Endothelial cell of umbilical vein (primary cell): ENCODE results near the gene IQSEC3. TPM values are rescaled to one million over a fixed set of nuclear protein-coding genes. Genes with fewer than 3 reads are reported as not detected.

ENCODE experiments used
- BruUV-seq: library from RNA; stranded (reverse); fragments of 400-500 nt; replicated peaks from 2 replicates; lab custom pipeline; 2021; lab: Mats Ljungman, UMichigan
- CTCF ChIA-PET: fragments of 300-600, 350-600 bp; sonication (Branson Sonifier 250); formaldehyde crosslinking; loops from one replicate; lab custom pipeline; 2021; ENCODE audit warnings: antibody characterized with exemption, inconsistent platforms; lab: Charles Lee
- POLR2A ChIA-PET: fragments of 300-600, 350-600 bp; sonication (Branson Sonifier 250); formaldehyde crosslinking; loops from one replicate; lab custom pipeline; 2021; ENCODE audit warnings: antibody characterized with exemption, inconsistent platforms; lab: Charles Lee
- DNase-seq: peaks from one replicate; pipeline ENCODE4 v3.0.0-alpha.2; 2011; ENCODE audit warnings: low read depth, low spot score
- FAIRE-seq: peaks from 2 replicates; lab custom pipeline; 2011; peaks lifted over from hg19 to GRCh38; lab: Jason Lieb, UNC
- H2AFZ ChIP-seq: 2 replicates; pipeline ENCODE4 v1.6.0; 2012; ENCODE audit warnings: low read depth, low read length, control low read depth, inconsistent platforms
- H3K27ac ChIP-seq: 2 replicates; pipeline ENCODE4 v1.5.1; 2011; ENCODE audit warnings: low read depth, mild to moderate bottlenecking, control low read depth, low read length, moderate library complexity; ENCODE audit not compliant: insufficient read depth
- H3K27me3 ChIP-seq, 2 experiments: 2 replicates each; pipeline versions ENCODE4 v1.6.0 to v1.6.1; 2011; ENCODE audit warnings: low read length in 2 of 2, mixed read lengths in 1 of 2; ENCODE audit not compliant: control insufficient read depth in 2 of 2, insufficient read depth in 2 of 2
- H3K36me3 ChIP-seq, 2 experiments: 2 replicates in 1 of 2; 3 replicates in 1 of 2; pipeline ENCODE4 v1.5.1; 2011; ENCODE audit warnings: low read length in 2 of 2, mild to moderate bottlenecking in 1 of 2, moderate library complexity in 1 of 2; ENCODE audit not compliant: control insufficient read depth in 2 of 2, insufficient read depth in 2 of 2; ENCODE audit errors: extremely low read depth in 1 of 2
- H3K4me1 ChIP-seq: 3 replicates; pipeline ENCODE4 v1.5.1; 2011; ENCODE audit warnings: mild to moderate bottlenecking, low read length; ENCODE audit not compliant: control insufficient read depth, insufficient read depth; ENCODE audit errors: extremely low read depth
- H3K4me2 ChIP-seq: 2 replicates; pipeline ENCODE4 v1.6.1; 2011; ENCODE audit warnings: low read length, control low read depth, mixed read lengths; ENCODE audit not compliant: insufficient read depth
- H3K4me3 ChIP-seq, 3 experiments: fragments of 200-600 bp in 1 of 3; sonication (generic), shearing (Covaris generic) in 1 of 3; replicated peaks in 1 of 3; 2 replicates each; pipeline ENCODE4 v1.5.1; 2011 to 2016; ENCODE audit warnings: control low read depth in 3 of 3, low read length in 3 of 3, mild to moderate bottlenecking in 2 of 3, inconsistent platforms in 1 of 3, low read depth in 1 of 3, moderate library complexity in 1 of 3; ENCODE audit not compliant: insufficient read depth in 1 of 3
- H3K79me2 ChIP-seq: 2 replicates; pipeline ENCODE4 v1.6.0; 2012; ENCODE audit warnings: low read length, inconsistent platforms; ENCODE audit not compliant: control insufficient read depth, insufficient read depth
- H3K9ac ChIP-seq: replicated peaks from 2 replicates; pipeline ENCODE3; 2011; ENCODE audit warnings: low read length, control low read depth; ENCODE audit not compliant: insufficient read depth; ENCODE audit errors: extremely low read depth
- H3K9me1 ChIP-seq: replicated peaks from 3 replicates; pipeline ENCODE4 v1.6.0; 2011; ENCODE audit warnings: mild to moderate bottlenecking, low read length; ENCODE audit not compliant: control insufficient read depth, insufficient read depth; ENCODE audit errors: extremely low read depth
- H3K9me3 ChIP-seq: replicated peaks from 2 replicates; pipeline ENCODE4 v1.5.1; 2012; ENCODE audit warnings: low read length, inconsistent platforms; ENCODE audit not compliant: control insufficient read depth, insufficient read depth
- H4K20me1 ChIP-seq: replicated peaks from 2 replicates; pipeline ENCODE3; 2011; ENCODE audit warnings: mild to moderate bottlenecking, low read length; ENCODE audit not compliant: control insufficient read depth, insufficient read depth; ENCODE audit errors: extremely low read depth
- CTCF ChIP-seq, 2 donors: IDR thresholded peaks; 1 replicate in 1 of 2; 2 replicates in 1 of 2; pipeline ENCODE4 v1.5.1; 2011; ENCODE audit warnings: low read length in 2 of 2, mild to moderate bottlenecking in 2 of 2, moderate library complexity in 2 of 2, control low read depth in 1 of 2, inconsistent platforms in 1 of 2, low read depth in 1 of 2; ENCODE audit not compliant: insufficient read depth in 1 of 2; ENCODE audit errors: extremely low read depth in 1 of 2
- EZH2 ChIP-seq: IDR thresholded peaks from 2 replicates; pipeline ENCODE4 v1.6.1; 2012; ENCODE audit warnings: borderline replicate concordance, low read depth, mild to moderate bottlenecking, moderate library complexity, low read length, inconsistent platforms; ENCODE audit not compliant: severe bottlenecking
- FOS ChIP-seq: IDR thresholded peaks from 2 replicates; pipeline ENCODE4 v1.6.1; 2011; ENCODE audit warnings: mild to moderate bottlenecking, low read length, moderate library complexity, borderline replicate concordance; ENCODE audit not compliant: insufficient read depth
- GATA2 ChIP-seq: IDR thresholded peaks from 2 replicates; pipeline ENCODE4 v1.7.0; 2011; ENCODE audit warnings: low read depth, mild to moderate bottlenecking, moderate library complexity, mixed read lengths, low read length; ENCODE audit not compliant: insufficient read length, insufficient read depth
- JUN ChIP-seq: IDR thresholded peaks from 2 replicates; pipeline ENCODE4 v1.6.1; 2011; ENCODE audit warnings: borderline replicate concordance, low read depth; ENCODE audit not compliant: insufficient read length, insufficient read depth
- MAX ChIP-seq: IDR thresholded peaks from 2 replicates; pipeline ENCODE4 v1.6.1; 2011; ENCODE audit not compliant: insufficient read depth, insufficient read length
- MYC ChIP-seq: IDR thresholded peaks from one replicate; pipeline ENCODE4 v1.6.1; 2011; ENCODE audit warnings: mild to moderate bottlenecking, low read depth, low read length
- POLR2A ChIP-seq: IDR thresholded peaks from 2 replicates; pipeline ENCODE4 v1.6.1; 2012; ENCODE audit warnings: low read depth, mild to moderate bottlenecking, control low read depth, low read length
- POLR2AphosphoS5 ChIP-seq: IDR thresholded peaks from 2 replicates; pipeline ENCODE4 v1.6.1; 2012; ENCODE audit warnings: low read depth, mild to moderate bottlenecking, control low read depth, low read length, moderate library complexity; ENCODE audit not compliant: insufficient read depth
- dilution Hi-C: fragments of 300-500 bp; cut with MboI; formaldehyde crosslinking; loops from one replicate; pipeline ENCODE4 v1.15.0; 2019; ENCODE audit warnings: low sequenced_read_pairs; ENCODE audit not compliant: extremely low pct_ligation_motif_present
- intact Hi-C: fragments of 100-400 bp; cut with micrococcal nuclease; formaldehyde crosslinking; loops from one replicate; pipeline ENCODE4 v1.10.0; 2022
- polyA plus RNA-seq, 4 experiments: library from polyadenylated mRNA; depleted of rRNA in 3 of 4; stranded (reverse) in 3 of 4; unstranded in 1 of 4; fragments of >200 nt; gene quantifications; 2 replicates each; pipeline versions ENCODE4 v1.2.1 to v1.2.3, GENCODE V29; 2011 to 2012; ENCODE audit warnings: missing spikeins in 1 of 4
- total RNA-seq: library from RNA; stranded (reverse); gene quantifications from 2 replicates; pipeline ENCODE4 v1.2.3, GENCODE V29; 2021

Gene IQSEC3
- total and polyA plus RNA-seq, 2 donors (not counting 3 experiments of a cell fraction or from before 2014, with no cell fraction given): not detected

- Histone ChIP-seq H4K20me1 (no peaks in the 10 kb centered on the region), H3K79me2 (no peaks in the 10 kb centered on the region), H3K4me3 (no peak overlapping the region), H2AFZ (no peak overlapping the region), H3K36me3 (no peaks in the 10 kb centered on the region), H3K4me2 (no peak overlapping the region), H3K27me3 (no peaks in the 10 kb centered on the region), H3K27ac (no peak overlapping the region), H3K9ac (no peak overlapping the region), H3K4me1 (no peaks in the 10 kb centered on the region), H3K9me1 (no peaks in the 10 kb centered on the region), H3K9me3 (no peaks in the 10 kb centered on the region)
- POLR2A ChIA-PET: no interaction called here
- DNase-seq (no peak), FAIRE-seq (no peak)
- no peak for TF ChIP-seq FOS
- TF ChIP-seq JUN: no peak
- TF ChIP-seq MYC: no peak
- TF ChIP-seq POLR2AphosphoS5: no peak
- no peak for TF ChIP-seq MAX
- TF ChIP-seq GATA2: no peak
- no peak for TF ChIP-seq POLR2A
- no peak for TF ChIP-seq EZH2
- no peak for TF ChIP-seq CTCF (IDR thresholded peaks at IDR 0.05; ENCODE audit: extremely low read depth in 1 of 2, insufficient read depth in 1 of 2, low read depth in 1 of 2, low read length in 2 of 2)
- CTCF ChIA-PET: no interaction called here
- no TSS peak for BruUV-seq
- dilution Hi-C loops: no loop called here
- intact Hi-C loops: no loop called here
These were observed 128.6 kb downstream of the IQSEC3 start for GRCh38 chr12:195156-195555.
